ENCODE measurements around the gene EPSTI1.
A peak's percentile ranks its signal among the peaks of the same experiment; 100 is the strongest.

The EPSTI1 gene

GRCh38 chr13:43006893-43007631 lies 15.0 kb upstream of the EPSTI1 start:
- no peak overlapping the region for H3K4me3 ChIP-seq (ENCODE audit: low read depth, low read length)

GRCh38 chr13:43005460-43006236 lies 13.6 kb upstream of the EPSTI1 start:
- H3K4me3 ChIP-seq (ENCODE audit: low read depth, low read length) = no peak overlapping the region

- H3K4me3 ChIP-seq (ENCODE audit: low read depth, low read length) = no peak overlapping the region
Observed at GRCh38 chr13:43003729-43004128, 11.7 kb upstream of the EPSTI1 start.

- H3K4me3 ChIP-seq (ENCODE audit: low read depth, low read length) = no peak overlapping the region
Observed at GRCh38 chr13:43003010-43003409, 11.0 kb upstream of the EPSTI1 start.

- no peak overlapping the region for H3K4me3 ChIP-seq (ENCODE audit: low read depth, low read length)
Observed at GRCh38 chr13:43002021-43002420, 10.0 kb upstream of the EPSTI1 start.

GRCh38 chr13:43000676-43001075 lies 8.6 kb upstream of the EPSTI1 start:
- H3K4me3 ChIP-seq (ENCODE audit: low read depth, low read length) = no peak overlapping the region

GRCh38 chr13:42999491-42999890 lies 7.5 kb upstream of the EPSTI1 start:
- no peak overlapping the region for H3K4me3 ChIP-seq (ENCODE audit: low read depth, low read length)

GRCh38 chr13:42997381-42997780 lies 5.3 kb upstream of the EPSTI1 start:
- H3K4me3 ChIP-seq (ENCODE audit: low read depth, low read length) = no peak overlapping the region

- no peak overlapping the region for H3K4me3 ChIP-seq (ENCODE audit: low read depth, low read length)
Observed at GRCh38 chr13:42996584-42996983, 4.5 kb upstream of the EPSTI1 start.

GRCh38 chr13:42994878-42995277 lies 2.8 kb upstream of the EPSTI1 start:
- no peak overlapping the region for H3K4me3 ChIP-seq (ENCODE audit: low read depth, low read length)

GRCh38 chr13:42992764-42993122 lies 702 bp upstream of the EPSTI1 start:
- H3K4me3 ChIP-seq (ENCODE audit: low read depth, low read length) = no peak overlapping the region

- peak overlapping the region; percentile 28 for H3K4me3 ChIP-seq (ENCODE audit: low read depth, low read length)
Observed at GRCh38 chr13:42991233-42991897, 676 bp downstream of the EPSTI1 start.

GRCh38 chr13:42990291-42991232 lies 1.5 kb downstream of the EPSTI1 start:
- no peak overlapping the region for H3K4me3 ChIP-seq (ENCODE audit: low read depth, low read length)

- H3K4me3 ChIP-seq (ENCODE audit: low read depth, low read length) = no peak overlapping the region
Observed at GRCh38 chr13:42986176-42986574, 5.9 kb downstream of the EPSTI1 start.

GRCh38 chr13:42985312-42986175 lies 6.5 kb downstream of the EPSTI1 start:
- no peak overlapping the region for H3K4me3 ChIP-seq (ENCODE audit: low read depth, low read length)

- no peak overlapping the region for H3K4me3 ChIP-seq (ENCODE audit: low read depth, low read length)
Observed at GRCh38 chr13:42984691-42985090, 7.3 kb downstream of the EPSTI1 start.

- no peak overlapping the region for H3K4me3 ChIP-seq (ENCODE audit: low read depth, low read length)
Observed at GRCh38 chr13:42984026-42984425, 8.0 kb downstream of the EPSTI1 start.

- no peak overlapping the region for H3K4me3 ChIP-seq (ENCODE audit: low read depth, low read length)
Observed at GRCh38 chr13:42981853-42982252, 10.2 kb downstream of the EPSTI1 start.

GRCh38 chr13:42981317-42981716 lies 10.7 kb downstream of the EPSTI1 start:
- H3K4me3 ChIP-seq (ENCODE audit: low read depth, low read length) = no peak overlapping the region

GRCh38 chr13:42977219-42977659 lies 14.8 kb downstream of the EPSTI1 start:
- no peak overlapping the region for H3K4me3 ChIP-seq (ENCODE audit: low read depth, low read length)
